ENCODE data around the gene KMO.

KMO gene

GRCh38 chr1:241536969-241537368, 4.8 kb downstream of the KMO start:
- no peak for DNase-seq (ENCODE audit: low read depth in 3 of 3)

DNA sequence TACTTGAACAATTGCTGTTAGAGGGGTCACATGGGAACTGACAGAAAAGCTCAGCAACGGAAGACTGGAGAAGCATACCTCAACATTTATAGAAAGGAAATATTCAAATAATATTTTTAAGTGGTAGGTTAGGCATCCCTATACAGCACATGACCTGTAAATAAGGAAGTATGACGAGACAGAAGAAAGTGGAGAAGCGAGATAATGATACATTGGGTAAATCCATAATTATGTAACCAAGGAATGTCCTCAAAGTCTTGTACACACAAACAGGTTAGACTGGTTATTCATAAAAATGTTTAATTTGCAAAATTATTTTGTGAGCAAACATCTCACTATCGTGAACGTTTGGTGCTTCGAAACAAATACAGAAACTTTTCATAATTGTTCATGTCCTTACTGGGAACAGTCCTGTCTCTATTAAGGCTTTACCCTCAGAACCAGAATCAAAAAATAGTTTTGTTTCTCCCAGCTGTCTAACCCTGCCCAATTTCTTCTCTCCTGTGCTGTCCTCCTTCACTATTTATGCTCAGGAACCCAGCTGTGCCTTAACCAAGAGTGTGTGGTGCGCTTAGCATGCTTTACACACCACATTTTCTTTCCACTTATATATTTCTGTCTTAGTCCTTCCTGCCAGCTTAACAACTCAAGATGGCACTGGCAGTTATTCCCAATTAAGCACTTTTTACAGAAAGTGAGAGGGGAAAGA, 10.2 kb downstream of the KMO start:
- no peak for DNase-seq (ENCODE audit: low read depth in 3 of 3)

DNA sequence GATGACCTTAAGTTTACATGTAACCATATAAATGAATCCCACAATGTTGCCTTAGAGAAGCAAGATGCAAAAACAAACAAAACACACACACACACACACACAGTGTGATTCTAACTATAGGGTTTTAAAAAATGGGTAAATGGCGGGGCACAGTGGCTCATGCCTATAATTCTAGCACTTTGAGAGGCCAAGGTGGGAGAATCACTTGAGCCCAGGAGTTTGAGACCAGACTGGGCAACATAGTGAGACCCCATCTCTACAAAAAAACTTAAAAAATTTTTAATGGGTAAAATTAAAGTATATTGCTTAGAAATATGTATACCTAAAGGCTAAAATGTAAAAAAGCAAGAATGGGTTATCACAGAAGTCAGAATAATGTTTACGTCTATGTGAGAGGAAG, 15.8 kb downstream of the KMO start:
- DNase-seq (ENCODE audit: low read depth in 3 of 3): no peak

- no peak for DNase-seq (ENCODE audit: low read depth in 3 of 3)
Observed at GRCh38 chr1:241550318-241550717, 18.1 kb downstream of the KMO start.

- DNase-seq (ENCODE audit: low read depth in 3 of 3): peak; percentile 29 to 58 (median 36)
Observed at GRCh38 chr1:241551759-241552638, 19.8 kb downstream of the KMO start.

DNA sequence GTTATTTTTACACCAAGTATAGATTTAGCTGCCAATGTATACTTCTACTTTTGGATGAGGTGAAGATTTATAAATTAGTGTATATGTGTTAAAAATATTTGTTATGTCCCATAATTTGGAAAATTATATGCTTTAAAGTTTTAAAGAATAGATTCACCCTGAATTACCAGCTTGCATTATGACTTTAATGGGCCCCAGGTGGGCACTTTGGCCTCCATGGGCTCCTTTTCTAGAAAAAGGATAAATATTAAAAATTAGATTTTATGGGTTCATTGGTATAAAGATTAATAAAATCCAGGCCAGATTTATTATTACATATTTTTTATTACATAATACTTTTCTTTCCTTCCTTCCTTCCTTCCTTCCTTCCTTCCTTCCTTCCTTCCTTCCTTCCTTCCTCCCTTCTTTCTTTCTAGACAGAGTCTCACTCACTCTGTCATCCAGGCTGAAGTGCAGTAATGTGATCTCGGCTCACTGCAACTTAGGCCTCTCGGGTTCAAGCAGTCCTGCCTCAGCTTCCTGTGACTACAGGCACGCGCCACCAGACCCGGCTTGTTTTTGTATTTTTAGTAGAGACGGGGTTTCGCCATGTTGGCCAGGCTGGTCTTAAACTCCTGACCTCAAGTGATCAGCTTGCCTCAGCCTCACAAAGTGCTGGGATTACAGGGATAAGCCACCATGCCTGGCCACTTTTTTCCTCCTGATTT, 21.9 kb downstream of the KMO start:
- no peak for DNase-seq (ENCODE audit: low read depth in 3 of 3)

DNA sequence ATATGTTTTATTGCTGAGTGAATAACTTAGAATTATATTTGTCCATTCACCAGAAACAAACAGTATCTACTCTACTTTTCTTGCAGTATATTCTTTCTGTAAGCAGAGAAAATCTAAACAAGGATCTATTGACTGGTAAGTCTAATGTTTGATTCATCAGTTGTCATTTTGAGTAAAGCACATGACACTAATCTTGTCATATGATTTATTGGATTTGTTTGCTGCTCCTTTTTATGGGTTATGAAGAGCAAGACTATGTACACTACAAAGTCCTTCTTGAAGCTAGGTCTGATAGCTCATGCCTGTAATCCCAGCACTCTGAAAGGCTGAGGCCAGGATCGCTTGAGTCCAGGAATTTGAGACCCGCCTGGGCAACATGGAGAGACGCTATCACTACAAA, 23.3 kb downstream of the KMO start:
- no peak for DNase-seq (ENCODE audit: low read depth in 3 of 3)

DNA sequence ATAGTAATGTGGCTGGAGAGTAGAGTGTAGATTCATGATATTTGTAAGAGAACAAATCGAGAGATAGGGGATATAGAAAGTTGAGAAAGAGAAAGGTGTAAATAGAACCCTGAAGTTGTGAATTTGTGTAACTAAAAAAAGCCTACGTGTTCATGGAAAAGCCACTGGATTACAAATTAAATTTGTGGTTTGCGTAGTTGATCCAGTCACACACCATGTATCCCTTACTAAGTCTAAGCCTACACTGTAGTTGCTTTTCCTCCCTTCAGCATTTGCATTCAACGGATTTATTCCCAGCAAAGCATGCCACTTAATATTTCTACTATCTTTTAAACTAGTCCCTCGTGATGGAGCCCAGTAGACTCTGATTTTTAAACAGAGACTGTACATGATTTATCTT, 24.9 kb downstream of the KMO start:
- no peak for DNase-seq (ENCODE audit: low read depth in 3 of 3)

DNA sequence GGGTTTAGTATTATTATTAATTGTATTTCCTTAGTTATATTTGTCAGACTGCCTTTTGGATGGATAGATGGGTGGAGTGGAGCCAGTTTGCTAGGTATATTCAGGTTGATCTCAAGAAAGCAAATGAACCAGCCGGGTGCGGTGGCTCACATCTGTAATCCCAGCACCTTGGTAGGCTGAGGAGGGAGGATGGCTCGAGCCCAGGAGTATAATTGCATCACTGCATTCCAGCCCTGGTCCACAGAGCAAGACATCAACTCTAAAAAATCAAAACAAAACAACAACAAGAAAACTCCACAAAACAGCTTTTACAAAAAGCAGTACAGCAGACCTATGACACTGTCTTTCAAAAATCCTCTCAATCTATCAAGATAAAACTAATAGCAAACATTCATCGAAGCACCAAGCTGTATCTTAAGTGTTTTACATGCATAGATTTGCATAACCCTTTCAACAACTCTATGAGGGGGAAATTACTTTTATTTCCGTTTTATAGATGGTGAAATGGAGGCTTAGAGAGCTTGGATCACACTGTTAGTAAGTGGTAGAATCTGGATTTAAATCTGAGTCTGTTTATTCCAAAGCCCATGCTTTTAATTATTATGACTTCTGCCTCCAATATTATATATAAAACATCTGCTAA, 25.5 kb downstream of the KMO start:
- DNase-seq (ENCODE audit: low read depth in 3 of 3): no peak

DNA sequence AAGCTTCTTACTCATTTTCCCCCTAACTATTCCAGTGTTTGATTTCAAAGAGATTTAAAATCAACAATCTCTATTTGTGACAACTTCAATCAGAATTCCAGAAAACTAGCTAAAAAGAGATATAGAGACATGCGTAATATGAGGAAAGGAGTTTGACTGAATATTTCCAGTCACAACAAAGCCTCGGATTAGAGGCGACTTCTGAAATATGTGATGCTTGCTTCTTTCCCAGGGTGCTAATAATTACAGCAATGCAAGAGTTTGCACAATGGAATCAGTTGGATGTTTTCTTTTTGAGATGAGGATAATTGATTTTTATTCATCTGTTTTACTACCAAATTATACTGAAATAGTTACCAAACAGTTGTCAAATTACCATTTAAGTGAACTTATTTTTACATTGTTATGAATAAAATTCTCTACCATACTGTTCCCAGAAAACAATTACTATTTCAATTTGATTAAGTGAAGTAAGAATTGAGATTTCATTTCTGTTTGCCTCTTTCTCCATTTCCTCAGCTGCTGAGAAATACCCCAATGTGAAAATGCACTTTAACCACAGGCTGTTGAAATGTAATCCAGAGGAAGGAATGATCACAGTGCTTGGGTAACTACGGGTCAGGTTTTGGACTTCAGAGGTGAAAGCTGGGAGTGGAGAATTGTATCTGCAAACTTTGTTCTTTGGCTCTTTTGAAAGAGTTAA, 28.1 kb downstream of the KMO start:
- DNase-seq (ENCODE audit: low read depth in 3 of 3): no peak

- DNase-seq (ENCODE audit: low read depth in 3 of 3): no peak
Observed at GRCh38 chr1:241560849-241561187, 28.6 kb downstream of the KMO start.

GRCh38 chr1:241569848-241570247, 37.7 kb downstream of the KMO start:
- no peak for DNase-seq (ENCODE audit: low read depth in 3 of 3)

GRCh38 chr1:241574154-241574553, 42.0 kb downstream of the KMO start:
- DNase-seq (ENCODE audit: low read depth in 3 of 3): no peak

DNA sequence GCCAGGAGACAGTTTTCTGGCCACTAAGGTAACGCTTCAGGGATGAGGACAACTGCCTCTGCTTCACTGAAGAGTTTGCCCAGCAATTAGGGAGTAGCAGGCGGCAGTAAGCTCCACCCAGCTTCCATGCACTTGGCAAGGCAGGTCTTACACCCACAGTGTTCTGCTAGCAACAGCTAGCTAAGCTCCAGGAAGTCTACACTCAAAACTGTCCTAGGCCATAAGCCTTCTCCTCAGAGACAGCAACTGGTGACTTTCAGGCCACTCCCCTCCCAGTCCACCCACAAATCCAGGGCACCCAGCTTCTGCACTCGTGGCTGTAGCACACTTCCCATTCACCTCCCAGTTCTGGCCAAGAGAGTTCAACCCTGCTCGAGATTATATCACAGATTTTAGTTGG, 47.3 kb downstream of the KMO start:
- no peak for DNase-seq (ENCODE audit: low read depth in 3 of 3)

DNA sequence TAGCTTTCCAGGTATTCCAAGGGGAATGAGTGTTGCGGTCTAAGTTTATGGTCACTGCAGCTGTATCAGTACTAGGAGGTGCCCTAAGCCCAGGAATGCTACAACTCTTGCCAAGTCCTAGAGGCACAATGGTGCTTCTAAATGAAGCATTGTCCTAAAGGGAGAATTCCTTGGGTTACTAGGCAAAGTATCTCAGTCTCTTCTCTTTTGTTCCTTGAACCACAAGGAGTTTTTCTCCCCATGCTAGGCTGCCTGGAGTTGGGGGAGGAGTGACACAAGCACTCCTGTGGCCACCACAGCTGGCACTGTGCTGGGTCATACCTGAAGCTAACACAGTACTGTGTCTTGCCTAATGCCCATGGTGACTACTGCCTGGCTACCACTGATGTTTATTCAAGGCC, 50.7 kb downstream of the KMO start:
- DNase-seq (ENCODE audit: low read depth in 3 of 3): no peak

- DNase-seq (ENCODE audit: low read depth in 3 of 3): no peak
Observed at GRCh38 chr1:241586905-241587512, 54.8 kb downstream of the KMO start.

DNA sequence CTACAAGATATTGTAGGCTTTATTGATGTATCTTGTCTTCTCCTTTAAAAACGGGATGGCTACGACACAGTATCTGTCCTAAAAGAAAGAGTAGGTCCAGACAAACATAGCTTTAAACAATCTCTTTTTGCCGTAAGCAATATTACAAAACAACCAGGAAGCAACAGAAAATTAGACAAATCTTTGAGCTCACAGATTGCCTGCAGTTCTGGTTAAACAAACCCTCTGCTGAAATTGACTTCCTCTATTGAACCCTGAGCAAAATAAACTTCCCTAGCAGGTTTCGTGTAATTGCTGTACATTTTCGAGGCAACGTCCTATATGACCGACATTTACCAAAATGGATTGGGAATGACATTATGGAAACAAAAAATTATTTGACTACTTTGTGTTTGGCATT, 57.3 kb downstream of the KMO start:
- DNase-seq (ENCODE audit: low read depth in 3 of 3): no peak

- DNase-seq (ENCODE audit: low read depth in 3 of 3): no peak
Observed at GRCh38 chr1:241590719-241591118, 58.5 kb downstream of the KMO start.

DNA sequence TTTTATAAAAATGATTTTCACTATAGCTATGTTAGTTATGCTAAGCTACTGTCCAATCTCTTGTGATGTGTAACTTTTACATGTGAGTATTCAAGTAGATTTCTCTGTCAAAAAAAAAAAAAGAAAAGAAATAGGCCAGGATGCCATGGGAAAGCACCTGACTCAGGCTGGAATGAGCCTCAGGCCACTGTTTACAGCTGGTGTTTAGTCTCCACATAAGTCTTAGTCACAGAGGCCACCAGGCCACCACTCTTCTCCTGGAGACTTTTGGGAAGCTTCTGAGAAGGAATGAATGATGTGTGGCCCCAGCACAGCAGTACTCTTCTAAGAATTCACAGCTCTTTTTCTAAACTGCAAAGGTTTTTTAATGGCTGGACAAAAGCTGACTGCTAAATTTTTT, 59.1 kb downstream of the KMO start:
- no peak for DNase-seq (ENCODE audit: low read depth in 3 of 3)

- no peak for DNase-seq (ENCODE audit: low read depth in 3 of 3)
Observed at GRCh38 chr1:241591736-241592135, 59.6 kb downstream of the KMO start.

GRCh38 chr1:241592273-241592958, 60.2 kb downstream of the KMO start:
- DNase-seq (ENCODE audit: low read depth in 3 of 3): no peak
